Gastroesophageal sphincter (tissue), 3 donors: Measurements from ENCODE around the gene LSAMP.

Source experiments
- EP300 ChIP-seq: sonication (generic); formaldehyde crosslinking; IDR thresholded peaks from one replicate; pipeline ENCODE4 v1.6.1; 2017; ENCODE audit warnings: antibody characterized with exemption, mild to moderate bottlenecking
- POLR2A ChIP-seq, 2 donors: fragments of 450-650 bp; IDR thresholded peaks; one replicate each; pipeline ENCODE4 v1.6.1; 2017; ENCODE audit warnings: antibody characterized with exemption in 2 of 2, mild to moderate bottlenecking in 2 of 2, moderate library complexity in 1 of 2
- POLR2AphosphoS5 ChIP-seq: sonication (generic); formaldehyde crosslinking; IDR thresholded peaks from one replicate; pipeline ENCODE4 v1.6.1; 2017; ENCODE audit warnings: antibody characterized with exemption
- TF ChIP-seq, protein P1 (sequence below), 4 experiments: fragments of 200-600 bp in 2 of 4; fragments of 450-650 bp in 2 of 4; sonication (generic) in 1 of 4; IDR thresholded peaks; one replicate each; pipeline ENCODE4 v1.5.1; 2017 to 2019; ENCODE audit warnings: antibody characterized with exemption in 4 of 4, mild to moderate bottlenecking in 2 of 4, moderate library complexity in 2 of 4

GRCh38 chr3:116306720-116307119 lies 138.6 kb downstream of the LSAMP start:
- TF ChIP-seq, protein P1, sequence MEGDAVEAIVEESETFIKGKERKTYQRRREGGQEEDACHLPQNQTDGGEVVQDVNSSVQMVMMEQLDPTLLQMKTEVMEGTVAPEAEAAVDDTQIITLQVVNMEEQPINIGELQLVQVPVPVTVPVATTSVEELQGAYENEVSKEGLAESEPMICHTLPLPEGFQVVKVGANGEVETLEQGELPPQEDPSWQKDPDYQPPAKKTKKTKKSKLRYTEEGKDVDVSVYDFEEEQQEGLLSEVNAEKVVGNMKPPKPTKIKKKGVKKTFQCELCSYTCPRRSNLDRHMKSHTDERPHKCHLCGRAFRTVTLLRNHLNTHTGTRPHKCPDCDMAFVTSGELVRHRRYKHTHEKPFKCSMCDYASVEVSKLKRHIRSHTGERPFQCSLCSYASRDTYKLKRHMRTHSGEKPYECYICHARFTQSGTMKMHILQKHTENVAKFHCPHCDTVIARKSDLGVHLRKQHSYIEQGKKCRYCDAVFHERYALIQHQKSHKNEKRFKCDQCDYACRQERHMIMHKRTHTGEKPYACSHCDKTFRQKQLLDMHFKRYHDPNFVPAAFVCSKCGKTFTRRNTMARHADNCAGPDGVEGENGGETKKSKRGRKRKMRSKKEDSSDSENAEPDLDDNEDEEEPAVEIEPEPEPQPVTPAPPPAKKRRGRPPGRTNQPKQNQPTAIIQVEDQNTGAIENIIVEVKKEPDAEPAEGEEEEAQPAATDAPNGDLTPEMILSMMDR (IDR thresholded peaks at IDR 0.05) = no peak
- TF ChIP-seq POLR2AphosphoS5 (no peak), POLR2A (IDR thresholded peaks at IDR 0.05) (no peak), EP300 (no peak)
